ENCODE results near the gene CACNA2D3.

Gene CACNA2D3

GRCh38 chr3:54791501-54792156 lies 669.3 kb downstream of the CACNA2D3 start:
- no peak for DNase-seq
- in situ Hi-C loops (cut with HindIII; ENCODE audit: low pct_ligation_motif_present, low pct_unique_long_range_greater_than_20kb, low sequenced_read_pairs): no loop called here

GRCh38 chr3:54792584-54792983 lies 670.2 kb downstream of the CACNA2D3 start:
- DNase-seq: no peak
- in situ Hi-C loops (cut with HindIII; ENCODE audit: low pct_ligation_motif_present, low pct_unique_long_range_greater_than_20kb, low sequenced_read_pairs): no loop called here

- DNase-seq: no peak
- in situ Hi-C loops (cut with HindIII; ENCODE audit: low pct_ligation_motif_present, low pct_unique_long_range_greater_than_20kb, low sequenced_read_pairs): no loop called here
Measured at GRCh38 chr3:54793171-54793570, 670.8 kb downstream of the CACNA2D3 start.

GRCh38 chr3:54797111-54797510 lies 674.8 kb downstream of the CACNA2D3 start:
- in situ Hi-C loops (cut with HindIII; ENCODE audit: low pct_ligation_motif_present, low pct_unique_long_range_greater_than_20kb, low sequenced_read_pairs): no loop called here
- DNase-seq: no peak

- DNase-seq: no peak
- in situ Hi-C loops (cut with HindIII; ENCODE audit: low pct_ligation_motif_present, low pct_unique_long_range_greater_than_20kb, low sequenced_read_pairs): no loop called here
Measured at GRCh38 chr3:54800478-54800877, 678.1 kb downstream of the CACNA2D3 start.

GRCh38 chr3:54801977-54802376 lies 679.6 kb downstream of the CACNA2D3 start:
- in situ Hi-C loops (cut with HindIII; ENCODE audit: low pct_ligation_motif_present, low pct_unique_long_range_greater_than_20kb, low sequenced_read_pairs): no loop called here
- DNase-seq: no peak

GRCh38 chr3:54810401-54810800 lies 688.0 kb downstream of the CACNA2D3 start:
- DNase-seq: no peak
- in situ Hi-C loops (cut with HindIII; ENCODE audit: low pct_ligation_motif_present, low pct_unique_long_range_greater_than_20kb, low sequenced_read_pairs): no loop called here

- in situ Hi-C loops (cut with HindIII; ENCODE audit: low pct_ligation_motif_present, low pct_unique_long_range_greater_than_20kb, low sequenced_read_pairs): no loop called here
- no peak for DNase-seq
Measured at GRCh38 chr3:54814224-54814623, 691.9 kb downstream of the CACNA2D3 start.

GRCh38 chr3:54817628-54818027 lies 695.3 kb downstream of the CACNA2D3 start:
- peak; percentile 37 for DNase-seq
- in situ Hi-C loops (cut with HindIII; ENCODE audit: low pct_ligation_motif_present, low pct_unique_long_range_greater_than_20kb, low sequenced_read_pairs): no loop called here

GRCh38 chr3:54818486-54818885 lies 696.1 kb downstream of the CACNA2D3 start:
- in situ Hi-C loops (cut with HindIII; ENCODE audit: low pct_ligation_motif_present, low pct_unique_long_range_greater_than_20kb, low sequenced_read_pairs): no loop called here
- no peak for DNase-seq

- DNase-seq: peak; percentile 19
- in situ Hi-C loops (cut with HindIII; ENCODE audit: low pct_ligation_motif_present, low pct_unique_long_range_greater_than_20kb, low sequenced_read_pairs): no loop called here
Measured at GRCh38 chr3:54818942-54819341, 696.6 kb downstream of the CACNA2D3 start.

- in situ Hi-C loops (cut with HindIII; ENCODE audit: low pct_ligation_motif_present, low pct_unique_long_range_greater_than_20kb, low sequenced_read_pairs): no loop called here
- DNase-seq: no peak
Measured at GRCh38 chr3:54819946-54820345, 697.6 kb downstream of the CACNA2D3 start.

GRCh38 chr3:54822206-54822605 lies 699.9 kb downstream of the CACNA2D3 start:
- DNase-seq: no peak
- in situ Hi-C loops (cut with HindIII; ENCODE audit: low pct_ligation_motif_present, low pct_unique_long_range_greater_than_20kb, low sequenced_read_pairs): no loop called here

- in situ Hi-C loops (cut with HindIII; ENCODE audit: low pct_ligation_motif_present, low pct_unique_long_range_greater_than_20kb, low sequenced_read_pairs): no loop called here
- DNase-seq: no peak
Measured at GRCh38 chr3:54826251-54826691, 703.9 kb downstream of the CACNA2D3 start.

- in situ Hi-C loops (cut with HindIII; ENCODE audit: low pct_ligation_motif_present, low pct_unique_long_range_greater_than_20kb, low sequenced_read_pairs): no loop called here
- no peak for DNase-seq
Measured at GRCh38 chr3:54827056-54827687, 704.8 kb downstream of the CACNA2D3 start.

- in situ Hi-C loops (cut with HindIII; ENCODE audit: low pct_ligation_motif_present, low pct_unique_long_range_greater_than_20kb, low sequenced_read_pairs): no loop called here
- no peak for DNase-seq
Measured at GRCh38 chr3:54827776-54828175, 705.4 kb downstream of the CACNA2D3 start.

GRCh38 chr3:54830658-54831057 lies 708.3 kb downstream of the CACNA2D3 start:
- in situ Hi-C loops (cut with HindIII; ENCODE audit: low pct_ligation_motif_present, low pct_unique_long_range_greater_than_20kb, low sequenced_read_pairs): no loop called here
- DNase-seq: peak; percentile 22

GRCh38 chr3:54831112-54831511 lies 708.8 kb downstream of the CACNA2D3 start:
- DNase-seq: no peak
- in situ Hi-C loops (cut with HindIII; ENCODE audit: low pct_ligation_motif_present, low pct_unique_long_range_greater_than_20kb, low sequenced_read_pairs): no loop called here

GRCh38 chr3:54832876-54833275 lies 710.5 kb downstream of the CACNA2D3 start:
- no peak for DNase-seq
- in situ Hi-C loops (cut with HindIII; ENCODE audit: low pct_ligation_motif_present, low pct_unique_long_range_greater_than_20kb, low sequenced_read_pairs): no loop called here

- DNase-seq: no peak
- in situ Hi-C loops (cut with HindIII; ENCODE audit: low pct_ligation_motif_present, low pct_unique_long_range_greater_than_20kb, low sequenced_read_pairs): no loop called here
Measured at GRCh38 chr3:54835701-54836100, 713.3 kb downstream of the CACNA2D3 start.
